ENCODE measurements around the gene PP2D1.
A peak's percentile ranks its signal among the peaks of the same experiment; 100 is the strongest.
"Not testable (repeated sequence)": the region's sequence is repeated elsewhere in the genome, so short reads cannot be mapped to it uniquely, and the experiment has no call there.

The PP2D1 gene

GRCh38 chr3:20039765-20040547, 27.9 kb upstream of the PP2D1 start, which contains the start of gene KAT2B:
TSS of gene KAT2B (plus strand) at chr3:20040446. CDS start at chr3:20040478, 32 bp downstream.
- ChIA-PET CTCF (interaction anchor here (0.9 to 2.0 kb wide), 7 partner anchors 13 to 151 kb away, joined by 3 to 6 read pairs (median 4); no protein-coding TSS in a partner anchor), POLR2A (no interaction called here)
- peak; percentile 86 for DNase-seq (ENCODE audit: extremely low spot score)

GRCh38 chr3:20039466-20039764, 27.4 kb upstream of the PP2D1 start:
- TF ChIP-seq CTCF (IDR thresholded peaks at IDR 0.05; ENCODE audit: control extremely low read depth, extremely low read depth, low read depth, missing control alignments) = no peak
- ChIA-PET POLR2A (no interaction called here), CTCF (interaction anchor here (2.0 kb wide), 1 partner anchor 85 kb away, joined by 4 read pairs; no protein-coding TSS in a partner anchor)
- no peak for DNase-seq (ENCODE audit: extremely low spot score)

More at GRCh38 chr3:20039765-20040547, 27.9 kb upstream of the PP2D1 start, which contains the start of gene KAT2B:
- TF ChIP-seq CTCF (IDR thresholded peaks at IDR 0.05; ENCODE audit: control extremely low read depth, extremely low read depth, low read depth, missing control alignments) = peak; percentile 59

DNA sequence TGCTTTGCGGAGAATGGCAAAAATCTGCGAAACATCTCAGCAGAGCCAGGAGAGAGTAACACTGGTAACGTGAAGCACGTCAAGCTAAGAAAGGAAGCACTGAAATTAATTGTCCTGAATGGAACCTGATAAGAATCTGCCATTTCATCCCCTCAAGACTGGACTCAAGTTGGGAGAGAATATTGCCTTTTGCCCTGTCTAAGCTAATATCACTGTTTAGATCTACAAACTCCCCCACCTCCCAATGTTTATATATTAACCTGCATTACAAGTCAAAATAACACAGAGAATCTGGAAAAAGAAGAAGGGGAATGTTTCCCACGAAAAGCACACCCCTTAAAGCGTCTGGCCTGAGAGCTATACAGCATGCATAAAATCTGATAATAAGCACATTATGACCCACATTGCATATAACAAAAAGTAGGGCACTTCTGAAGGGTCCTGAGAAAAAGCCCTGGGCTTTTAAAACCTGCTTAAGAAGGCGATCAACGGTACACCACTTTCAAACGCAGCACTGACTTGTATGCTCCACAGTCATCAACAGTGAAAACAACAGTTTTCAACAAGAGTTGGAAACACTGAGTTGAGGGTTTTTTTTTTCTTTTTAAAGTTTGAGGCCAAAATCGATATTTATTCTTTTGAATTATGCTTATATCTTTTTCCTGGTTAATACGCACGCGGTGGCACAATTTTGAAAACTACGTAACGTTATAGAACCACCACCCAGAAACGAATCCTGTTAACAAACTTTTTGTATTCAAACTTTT, 26.8 kb upstream of the PP2D1 start:
- TF ChIP-seq CTCF (IDR thresholded peaks at IDR 0.05; ENCODE audit: control extremely low read depth, extremely low read depth, low read depth, missing control alignments) = no peak
- DNase-seq (ENCODE audit: extremely low spot score) = no peak
- ChIA-PET POLR2A (no interaction called here), CTCF (interaction anchor here (0.8 kb wide), 1 partner anchor 25 kb away, joined by 3 read pairs; no protein-coding TSS in a partner anchor)

DNA sequence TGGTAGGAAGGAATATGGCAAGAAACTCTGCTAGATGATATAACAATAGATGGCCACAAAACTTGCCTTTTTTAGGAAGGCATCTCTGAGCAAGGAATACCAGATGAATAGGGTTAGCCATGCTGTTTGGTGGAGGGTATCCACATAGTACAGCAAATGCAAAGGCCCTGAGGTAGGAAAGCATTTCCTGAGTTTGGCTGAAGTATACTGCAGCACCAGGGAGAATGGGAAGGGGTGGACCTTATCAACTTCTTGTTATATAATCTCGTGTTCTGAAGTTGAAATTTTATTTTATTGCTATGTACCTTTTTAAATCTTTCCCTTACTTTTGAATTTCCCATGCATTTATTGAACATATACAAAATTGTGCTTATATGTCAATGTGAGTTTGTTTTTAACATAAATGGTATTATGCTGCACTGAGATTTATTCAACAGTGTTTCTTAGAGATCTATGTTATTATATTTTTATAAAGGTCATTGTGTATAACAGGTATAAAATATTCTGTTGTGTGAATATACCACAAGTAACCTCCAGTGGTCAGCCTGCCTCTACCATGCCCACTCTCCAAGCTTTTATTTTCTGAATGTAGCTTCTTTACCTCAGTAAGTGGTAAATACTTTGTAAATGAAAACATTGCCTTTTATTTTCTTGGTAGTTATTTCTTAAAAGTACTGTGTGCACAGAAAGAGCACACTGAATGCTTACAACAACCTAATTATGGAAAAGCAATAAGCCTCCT, 25.4 kb upstream of the PP2D1 start:
- ChIA-PET POLR2A (no interaction called here), CTCF (no interaction called here)
- no peak for TF ChIP-seq CTCF (IDR thresholded peaks at IDR 0.05; ENCODE audit: control extremely low read depth, extremely low read depth, low read depth, missing control alignments)
- DNase-seq (ENCODE audit: extremely low spot score) = no peak

DNA sequence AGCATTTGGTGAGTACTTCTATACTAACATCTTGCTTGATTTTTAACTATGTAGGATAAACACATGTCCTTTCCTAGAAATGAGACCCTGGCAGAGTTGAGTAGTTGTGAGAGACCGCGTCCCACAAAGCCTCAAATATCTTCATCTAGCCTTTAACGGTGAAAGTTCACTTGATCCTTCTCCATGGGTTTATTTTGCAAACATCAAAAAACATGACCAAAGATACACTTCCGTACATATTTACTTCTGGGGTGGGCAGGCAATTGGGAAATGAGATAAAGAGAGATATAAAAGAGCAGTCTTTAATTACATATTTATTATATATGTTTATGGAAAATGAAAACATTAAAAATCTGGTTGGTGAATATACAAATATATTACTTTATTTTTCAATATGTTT, 23.0 kb upstream of the PP2D1 start:
- POLR2A ChIA-PET = no interaction called here
- DNase-seq (ENCODE audit: extremely low spot score) = no peak
- no peak for TF ChIP-seq CTCF (IDR thresholded peaks at IDR 0.05; ENCODE audit: control extremely low read depth, extremely low read depth, low read depth, missing control alignments)
- CTCF ChIA-PET = no interaction called here

GRCh38 chr3:20031939-20032338, 19.9 kb upstream of the PP2D1 start:
- DNase-seq (ENCODE audit: extremely low spot score); POLR2A ChIA-PET; CTCF ChIA-PET: not testable (repeated sequence)
